ENCODE measurements around the gene OR9A2.

DNA sequence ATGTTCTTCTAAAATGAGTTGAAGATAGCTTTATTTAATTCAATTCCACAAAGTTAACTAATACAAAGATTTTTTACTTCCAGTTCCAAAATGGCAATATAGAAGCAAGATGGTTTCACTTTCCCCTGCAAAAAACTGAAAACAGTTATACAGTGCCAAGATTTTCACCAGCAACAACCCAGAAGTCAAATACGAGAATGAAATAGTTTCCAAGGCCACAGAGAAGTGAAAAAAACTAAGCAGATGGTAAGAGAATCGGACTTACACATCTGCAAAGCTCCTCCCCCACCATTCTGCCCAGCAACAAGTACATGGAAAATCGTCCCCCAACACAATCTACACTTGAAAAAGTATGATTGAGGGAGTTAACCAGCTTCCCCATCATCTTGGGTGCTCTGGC is 34.5 kb downstream of the OR9A2 start:
- TF ChIP-seq, protein P1, sequence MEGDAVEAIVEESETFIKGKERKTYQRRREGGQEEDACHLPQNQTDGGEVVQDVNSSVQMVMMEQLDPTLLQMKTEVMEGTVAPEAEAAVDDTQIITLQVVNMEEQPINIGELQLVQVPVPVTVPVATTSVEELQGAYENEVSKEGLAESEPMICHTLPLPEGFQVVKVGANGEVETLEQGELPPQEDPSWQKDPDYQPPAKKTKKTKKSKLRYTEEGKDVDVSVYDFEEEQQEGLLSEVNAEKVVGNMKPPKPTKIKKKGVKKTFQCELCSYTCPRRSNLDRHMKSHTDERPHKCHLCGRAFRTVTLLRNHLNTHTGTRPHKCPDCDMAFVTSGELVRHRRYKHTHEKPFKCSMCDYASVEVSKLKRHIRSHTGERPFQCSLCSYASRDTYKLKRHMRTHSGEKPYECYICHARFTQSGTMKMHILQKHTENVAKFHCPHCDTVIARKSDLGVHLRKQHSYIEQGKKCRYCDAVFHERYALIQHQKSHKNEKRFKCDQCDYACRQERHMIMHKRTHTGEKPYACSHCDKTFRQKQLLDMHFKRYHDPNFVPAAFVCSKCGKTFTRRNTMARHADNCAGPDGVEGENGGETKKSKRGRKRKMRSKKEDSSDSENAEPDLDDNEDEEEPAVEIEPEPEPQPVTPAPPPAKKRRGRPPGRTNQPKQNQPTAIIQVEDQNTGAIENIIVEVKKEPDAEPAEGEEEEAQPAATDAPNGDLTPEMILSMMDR (conservative IDR thresholded peaks at IDR 0.05) = no peak
- TF ChIP-seq EZH2 (IDR thresholded peaks at IDR 0.05; ENCODE audit: low read depth) = no peak
